Right lobe of liver (tissue), 4 donors: ENCODE measurements around the gene PGM3.

Experiments
- CTCF ChIP-seq, 4 donors: fragments of 200-600 bp in 3 of 4; fragments of 450-650 bp in 1 of 4; IDR thresholded peaks; one replicate each; pipeline versions ENCODE4 v1.5.1 to v1.8.0; 2016 to 2022; ENCODE audit warnings: antibody characterized with exemption in 4 of 4, mild to moderate bottlenecking in 2 of 4
- POLR2A ChIP-seq: fragments of 450-650 bp; IDR thresholded peaks from one replicate; pipeline ENCODE4 v1.6.1; 2017; ENCODE audit warnings: antibody characterized with exemption, mild to moderate bottlenecking
- donor health status: DM: no; HTN: no; CAD: no.
- donor health status: DM: no; HTN: no; CAD: no.
- donor health status: DM: no; HTN: yes; CAD: no.

DNA sequence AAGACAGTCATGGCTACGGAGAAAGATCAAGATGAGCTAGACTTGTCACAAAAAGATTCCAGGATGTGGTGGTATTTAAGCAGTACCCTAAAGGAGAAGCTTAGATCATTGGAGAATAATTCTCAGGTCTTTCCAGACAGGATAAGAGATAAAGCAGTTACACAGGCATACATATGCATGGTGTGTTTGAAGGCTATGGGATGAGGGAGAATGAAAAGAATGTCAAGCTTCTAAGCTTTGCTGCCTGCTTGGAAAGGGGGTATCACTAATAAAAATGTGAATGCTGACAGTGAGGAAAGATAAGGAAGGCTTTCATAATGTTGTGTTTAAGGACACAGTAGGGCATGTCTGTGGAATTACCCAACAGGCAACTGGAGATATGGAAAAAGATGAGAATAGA, 28.2 kb upstream of the PGM3 start:
- TF ChIP-seq POLR2A: no peak
- TF ChIP-seq CTCF (IDR thresholded peaks at IDR 0.05): no peak
